ENCODE results near the gene SLC6A1.

DNA sequence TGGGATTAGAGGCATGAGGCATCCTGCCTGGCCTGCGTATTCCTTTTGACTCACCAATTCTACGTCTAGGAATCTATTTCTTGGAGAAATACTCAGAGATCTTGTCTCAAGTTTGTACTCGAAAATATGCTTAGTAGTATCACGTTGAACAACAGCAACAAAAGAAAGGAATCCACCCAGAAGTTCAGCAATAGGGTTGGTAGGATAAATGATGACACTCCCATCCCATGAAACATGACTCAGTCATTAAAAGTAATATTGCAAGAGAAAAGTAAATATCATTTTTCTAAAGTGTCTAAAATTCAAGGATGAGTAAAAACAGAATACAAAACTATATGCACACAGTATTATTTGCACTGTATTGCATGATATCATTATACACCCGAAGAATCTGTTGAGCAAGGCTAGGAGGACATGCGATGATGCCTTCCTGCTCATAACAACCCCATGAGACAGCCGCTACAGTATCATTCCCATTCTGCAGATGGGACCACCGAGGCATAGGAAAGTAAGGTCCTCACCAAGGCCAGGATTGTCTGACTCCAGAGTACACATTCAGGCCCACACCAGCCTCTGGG, 61.5 kb downstream of the SLC6A1 start:
- TF ChIP-seq, protein P1, sequence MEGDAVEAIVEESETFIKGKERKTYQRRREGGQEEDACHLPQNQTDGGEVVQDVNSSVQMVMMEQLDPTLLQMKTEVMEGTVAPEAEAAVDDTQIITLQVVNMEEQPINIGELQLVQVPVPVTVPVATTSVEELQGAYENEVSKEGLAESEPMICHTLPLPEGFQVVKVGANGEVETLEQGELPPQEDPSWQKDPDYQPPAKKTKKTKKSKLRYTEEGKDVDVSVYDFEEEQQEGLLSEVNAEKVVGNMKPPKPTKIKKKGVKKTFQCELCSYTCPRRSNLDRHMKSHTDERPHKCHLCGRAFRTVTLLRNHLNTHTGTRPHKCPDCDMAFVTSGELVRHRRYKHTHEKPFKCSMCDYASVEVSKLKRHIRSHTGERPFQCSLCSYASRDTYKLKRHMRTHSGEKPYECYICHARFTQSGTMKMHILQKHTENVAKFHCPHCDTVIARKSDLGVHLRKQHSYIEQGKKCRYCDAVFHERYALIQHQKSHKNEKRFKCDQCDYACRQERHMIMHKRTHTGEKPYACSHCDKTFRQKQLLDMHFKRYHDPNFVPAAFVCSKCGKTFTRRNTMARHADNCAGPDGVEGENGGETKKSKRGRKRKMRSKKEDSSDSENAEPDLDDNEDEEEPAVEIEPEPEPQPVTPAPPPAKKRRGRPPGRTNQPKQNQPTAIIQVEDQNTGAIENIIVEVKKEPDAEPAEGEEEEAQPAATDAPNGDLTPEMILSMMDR (IDR thresholded peaks at IDR 0.05) = no peak
- TF ChIP-seq POLR2A (IDR thresholded peaks at IDR 0.05) = no peak

Data from heart left ventricle (tissue), 13 donors.